Measurements from ENCODE around the gene DNAJC8.

DNA sequence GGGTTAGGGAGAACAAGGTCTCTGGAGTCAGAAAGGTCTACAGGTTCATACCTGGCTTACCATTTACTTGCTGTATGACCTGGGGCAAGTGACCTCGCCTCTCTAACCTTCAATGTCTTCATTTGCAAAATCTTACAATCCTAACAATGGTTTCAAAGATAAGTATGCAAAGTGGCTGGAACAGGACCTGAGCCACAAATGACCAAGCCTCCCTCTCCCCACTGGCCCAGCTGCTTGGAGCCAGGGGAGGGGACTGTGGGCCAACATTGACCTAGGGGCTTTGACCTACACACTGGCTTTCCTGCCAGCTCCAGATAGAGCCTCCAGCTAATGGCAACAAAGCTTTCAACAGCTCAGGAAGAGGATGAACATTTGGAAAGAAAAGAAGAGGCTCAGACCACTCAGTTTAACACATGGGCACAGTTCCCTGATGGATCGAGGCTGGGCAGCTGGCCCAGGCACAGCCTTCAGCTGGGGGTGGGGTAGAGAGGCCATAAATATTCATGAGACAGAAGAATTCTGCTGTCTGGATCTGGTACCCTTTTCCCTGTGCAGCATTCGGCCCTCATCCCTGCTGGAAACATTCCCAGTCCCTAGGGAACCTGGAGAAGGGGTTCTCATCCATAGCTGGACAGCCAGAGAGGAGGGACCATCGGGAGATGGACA, 69.2 kb downstream of the DNAJC8 start:
- TF ChIP-seq, protein P1, sequence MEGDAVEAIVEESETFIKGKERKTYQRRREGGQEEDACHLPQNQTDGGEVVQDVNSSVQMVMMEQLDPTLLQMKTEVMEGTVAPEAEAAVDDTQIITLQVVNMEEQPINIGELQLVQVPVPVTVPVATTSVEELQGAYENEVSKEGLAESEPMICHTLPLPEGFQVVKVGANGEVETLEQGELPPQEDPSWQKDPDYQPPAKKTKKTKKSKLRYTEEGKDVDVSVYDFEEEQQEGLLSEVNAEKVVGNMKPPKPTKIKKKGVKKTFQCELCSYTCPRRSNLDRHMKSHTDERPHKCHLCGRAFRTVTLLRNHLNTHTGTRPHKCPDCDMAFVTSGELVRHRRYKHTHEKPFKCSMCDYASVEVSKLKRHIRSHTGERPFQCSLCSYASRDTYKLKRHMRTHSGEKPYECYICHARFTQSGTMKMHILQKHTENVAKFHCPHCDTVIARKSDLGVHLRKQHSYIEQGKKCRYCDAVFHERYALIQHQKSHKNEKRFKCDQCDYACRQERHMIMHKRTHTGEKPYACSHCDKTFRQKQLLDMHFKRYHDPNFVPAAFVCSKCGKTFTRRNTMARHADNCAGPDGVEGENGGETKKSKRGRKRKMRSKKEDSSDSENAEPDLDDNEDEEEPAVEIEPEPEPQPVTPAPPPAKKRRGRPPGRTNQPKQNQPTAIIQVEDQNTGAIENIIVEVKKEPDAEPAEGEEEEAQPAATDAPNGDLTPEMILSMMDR (IDR thresholded peaks at IDR 0.05) = no peak
- no peak for TF ChIP-seq POLR2A (IDR thresholded peaks at IDR 0.05)

Data from uterus (tissue), 2 donors.